BE2C (cell line): ENCODE measurements around the gene PRKX.

Experiments used
- DNase-seq: peaks from one replicate; pipeline ENCODE4 v3.0.0-alpha.2; 2020
- H3K27me3 ChIP-seq: fragments of 250-450 bp; sonication (Bioruptor Pico); 2 replicates; pipeline ENCODE4 v1.5.1; 2020; ENCODE audit warnings: mild to moderate bottlenecking
- H3K36me3 ChIP-seq: fragments of 250-450 bp; sonication (Bioruptor Pico); 2 replicates; pipeline ENCODE4 v1.5.1; 2020; ENCODE audit warnings: mild to moderate bottlenecking
- H3K4me1 ChIP-seq: fragments of 250-450 bp; sonication (Bioruptor Pico); 2 replicates; pipeline ENCODE4 v1.5.1; 2020
- H3K4me3 ChIP-seq: 2 replicates; pipeline ENCODE4 v1.5.1; 2011; ENCODE audit warnings: low read depth, low read length
- H3K9me3 ChIP-seq: fragments of 250-450 bp; sonication (Bioruptor Pico); 2 replicates; pipeline ENCODE4 v1.5.1; 2020
- TF ChIP-seq, protein P1 (sequence below): IDR thresholded peaks from 2 replicates; pipeline ENCODE4 v1.5.1; 2012; ENCODE audit warnings: mild to moderate bottlenecking, low read depth, low read length

PRKX gene

GRCh38 chrX:3585719-3586118 lies 127.7 kb downstream of the PRKX start:
- H3K4me3 ChIP-seq = no peak overlapping the region
- TF ChIP-seq, protein P1, sequence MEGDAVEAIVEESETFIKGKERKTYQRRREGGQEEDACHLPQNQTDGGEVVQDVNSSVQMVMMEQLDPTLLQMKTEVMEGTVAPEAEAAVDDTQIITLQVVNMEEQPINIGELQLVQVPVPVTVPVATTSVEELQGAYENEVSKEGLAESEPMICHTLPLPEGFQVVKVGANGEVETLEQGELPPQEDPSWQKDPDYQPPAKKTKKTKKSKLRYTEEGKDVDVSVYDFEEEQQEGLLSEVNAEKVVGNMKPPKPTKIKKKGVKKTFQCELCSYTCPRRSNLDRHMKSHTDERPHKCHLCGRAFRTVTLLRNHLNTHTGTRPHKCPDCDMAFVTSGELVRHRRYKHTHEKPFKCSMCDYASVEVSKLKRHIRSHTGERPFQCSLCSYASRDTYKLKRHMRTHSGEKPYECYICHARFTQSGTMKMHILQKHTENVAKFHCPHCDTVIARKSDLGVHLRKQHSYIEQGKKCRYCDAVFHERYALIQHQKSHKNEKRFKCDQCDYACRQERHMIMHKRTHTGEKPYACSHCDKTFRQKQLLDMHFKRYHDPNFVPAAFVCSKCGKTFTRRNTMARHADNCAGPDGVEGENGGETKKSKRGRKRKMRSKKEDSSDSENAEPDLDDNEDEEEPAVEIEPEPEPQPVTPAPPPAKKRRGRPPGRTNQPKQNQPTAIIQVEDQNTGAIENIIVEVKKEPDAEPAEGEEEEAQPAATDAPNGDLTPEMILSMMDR = no peak
- no peaks in the 10 kb centered on the region for H3K9me3 ChIP-seq
- no peaks in the 10 kb centered on the region for H3K27me3 ChIP-seq
- H3K36me3 ChIP-seq = no peaks in the 10 kb centered on the region
- DNase-seq = no peak
- no peaks in the 10 kb centered on the region for H3K4me1 ChIP-seq

DNA sequence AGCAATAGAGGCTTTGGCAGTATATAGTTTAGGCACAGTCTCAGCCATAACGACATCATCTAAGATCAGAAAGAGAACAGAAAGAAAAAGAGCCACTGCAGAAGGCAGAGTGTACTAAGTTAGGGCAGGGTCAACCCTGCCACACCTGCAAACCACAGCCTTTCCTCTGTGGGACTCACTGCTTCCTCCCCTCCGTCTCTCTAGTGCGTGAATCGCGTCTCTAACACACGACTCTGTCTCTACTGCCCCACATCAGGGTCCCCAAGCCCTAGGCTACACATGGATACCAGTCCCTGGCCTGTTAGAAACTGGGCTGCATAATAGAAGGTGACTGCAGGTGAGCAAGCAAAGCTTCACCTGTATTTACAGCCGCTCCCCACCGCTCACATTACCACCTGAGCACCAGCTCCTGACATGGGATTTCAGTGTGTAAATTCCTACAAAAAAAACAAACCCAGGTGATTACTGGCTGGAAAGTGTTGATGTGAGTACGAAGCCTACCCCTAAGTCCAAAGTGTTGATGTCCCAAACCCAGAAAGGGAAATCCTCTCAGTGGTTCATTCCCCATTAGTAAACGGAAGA lies 128.9 kb downstream of the PRKX start:
- no peaks in the 10 kb centered on the region for H3K36me3 ChIP-seq
- H3K27me3 ChIP-seq = no peaks in the 10 kb centered on the region
- H3K9me3 ChIP-seq = no peaks in the 10 kb centered on the region
- DNase-seq = no peak
- no peaks in the 10 kb centered on the region for H3K4me1 ChIP-seq
- H3K4me3 ChIP-seq = no peak overlapping the region
- TF ChIP-seq, protein P1 = no peak

DNA sequence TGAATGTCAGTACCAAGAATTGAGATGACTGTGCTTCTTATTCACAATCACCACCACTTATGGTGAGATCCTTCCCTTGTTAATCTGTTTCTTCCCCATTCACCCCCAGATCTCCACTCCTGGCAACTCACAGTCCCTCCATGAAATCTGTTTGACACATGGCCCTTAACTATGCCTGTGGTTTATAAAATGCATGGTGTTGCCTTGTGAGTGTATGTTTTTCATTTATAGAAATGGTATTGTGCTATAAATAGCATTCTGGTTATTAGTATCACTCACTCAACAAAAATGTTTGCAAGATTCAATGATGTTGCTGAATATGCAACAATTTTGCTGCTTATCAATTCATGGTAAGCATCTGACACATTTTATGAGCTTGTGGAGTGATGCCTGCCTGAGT lies 131.0 kb downstream of the PRKX start:
- TF ChIP-seq, protein P1 = no peak
- H3K4me3 ChIP-seq = no peak overlapping the region
- H3K9me3 ChIP-seq = no peaks in the 10 kb centered on the region
- no peaks in the 10 kb centered on the region for H3K4me1 ChIP-seq
- no peak for DNase-seq
- H3K27me3 ChIP-seq = no peaks in the 10 kb centered on the region
- H3K36me3 ChIP-seq = no peaks in the 10 kb centered on the region

- DNase-seq = no peak
- H3K4me1 ChIP-seq = no peaks in the 10 kb centered on the region
- no peaks in the 10 kb centered on the region for H3K27me3 ChIP-seq
- TF ChIP-seq, protein P1 = no peak
- no peaks in the 10 kb centered on the region for H3K9me3 ChIP-seq
- H3K4me3 ChIP-seq = no peak overlapping the region
- no peaks in the 10 kb centered on the region for H3K36me3 ChIP-seq
Observed at GRCh38 chrX:3581609-3582108, 131.8 kb downstream of the PRKX start.

DNA sequence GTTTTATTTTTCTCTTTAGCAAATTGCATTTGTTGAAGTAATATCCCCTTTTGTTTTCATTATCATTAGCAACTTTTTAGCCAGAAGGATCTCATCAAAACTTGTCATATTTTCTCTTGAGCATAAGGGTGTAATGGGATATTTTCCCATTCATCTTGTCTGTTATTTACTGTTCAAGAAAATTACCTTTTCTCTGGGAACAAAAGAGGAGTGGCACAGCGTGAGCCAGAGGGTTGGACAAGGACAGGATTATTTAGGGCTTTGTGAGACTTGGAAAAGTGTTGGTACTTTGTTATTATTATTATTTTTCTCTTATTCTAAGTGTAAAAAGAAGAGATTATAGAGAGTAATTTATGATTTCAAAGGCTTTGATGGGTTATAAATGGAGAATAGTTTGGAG lies 135.9 kb downstream of the PRKX start:
- H3K36me3 ChIP-seq = no peaks in the 10 kb centered on the region
- TF ChIP-seq, protein P1 = no peak
- no peaks in the 10 kb centered on the region for H3K4me1 ChIP-seq
- no peaks in the 10 kb centered on the region for H3K27me3 ChIP-seq
- H3K9me3 ChIP-seq = no peaks in the 10 kb centered on the region
- DNase-seq = no peak
- H3K4me3 ChIP-seq = no peak overlapping the region

- no peak for DNase-seq
- H3K4me1 ChIP-seq = no peaks in the 10 kb centered on the region
Observed at GRCh38 chrX:3576886-3577501, 136.5 kb downstream of the PRKX start.

More at GRCh38 chrX:3576886-3577501, 136.5 kb downstream of the PRKX start:
- no peak overlapping the region for H3K4me3 ChIP-seq
- H3K36me3 ChIP-seq = no peaks in the 10 kb centered on the region
- no peaks in the 10 kb centered on the region for H3K27me3 ChIP-seq
- TF ChIP-seq, protein P1 = no peak
- H3K9me3 ChIP-seq = no peaks in the 10 kb centered on the region
